ENCODE data around the gene SNAP29.

SNAP29 gene

GRCh38 chr22:20885017-20885556, 26.3 kb downstream of the SNAP29 start:
- H3K36me3 ChIP-seq (ENCODE audit: insufficient read depth, low read length), result peaks cover 57% of the 10 kb centered on the region
- H3K4me2 ChIP-seq (ENCODE audit: low read length), result no peak overlapping the region
- no peaks in the 10 kb centered on the region for H3K4me1 ChIP-seq (ENCODE audit: insufficient read depth, low read length, severe bottlenecking)
- TF ChIP-seq CTCF (IDR thresholded peaks at IDR 0.05; ENCODE audit: low read length) (no peak), EZH2 (IDR thresholded peaks at IDR 0.05; ENCODE audit: borderline replicate concordance, low read length) (no peak)
- H2AFZ ChIP-seq (ENCODE audit: low read length), result no peak overlapping the region
- no peak overlapping the region for H3K9ac ChIP-seq (ENCODE audit: low read length)
- H3K9me3 ChIP-seq (ENCODE audit: low read length), result no peaks in the 10 kb centered on the region
- H3F3A ChIP-seq (ENCODE audit: insufficient read depth, low read length), result no peaks in the 10 kb centered on the region
- no peaks in the 10 kb centered on the region for H3K27me3 ChIP-seq (ENCODE audit: insufficient read depth, low read length)
- H4K20me1 ChIP-seq (ENCODE audit: insufficient read depth, low read length), result no peaks in the 10 kb centered on the region
- no peak overlapping the region for H3K4me3 ChIP-seq (ENCODE audit: low read depth, low read length, poor library complexity, severe bottlenecking)
- no peaks in the 10 kb centered on the region for H3K79me2 ChIP-seq (ENCODE audit: insufficient read depth, low read length)
- no peaks in the 10 kb centered on the region for H3K9me2 ChIP-seq (ENCODE audit: low read depth, low read length)
- H3K27ac ChIP-seq (ENCODE audit: low read depth, low read length, poor library complexity, severe bottlenecking), result no peak overlapping the region

- Histone ChIP-seq H3K27me3 (ENCODE audit: insufficient read depth, low read length) (no peaks in the 10 kb centered on the region), H3K27ac (ENCODE audit: low read depth, low read length, poor library complexity, severe bottlenecking) (no peak overlapping the region), H3K9me2 (ENCODE audit: low read depth, low read length) (no peaks in the 10 kb centered on the region), H3F3A (ENCODE audit: insufficient read depth, low read length) (no peaks in the 10 kb centered on the region), H3K36me3 (ENCODE audit: insufficient read depth, low read length) (peaks cover 56% of the 10 kb centered on the region), H2AFZ (ENCODE audit: low read length) (no peak overlapping the region), H3K4me1 (ENCODE audit: insufficient read depth, low read length, severe bottlenecking) (no peaks in the 10 kb centered on the region), H3K4me2 (ENCODE audit: low read length) (no peak overlapping the region), H3K9me3 (ENCODE audit: low read length) (no peaks in the 10 kb centered on the region), H3K4me3 (ENCODE audit: low read depth, low read length, poor library complexity, severe bottlenecking) (no peak overlapping the region), H3K79me2 (ENCODE audit: insufficient read depth, low read length) (no peaks in the 10 kb centered on the region), H4K20me1 (ENCODE audit: insufficient read depth, low read length) (no peaks in the 10 kb centered on the region), H3K9ac (ENCODE audit: low read length) (no peak overlapping the region)
- no peak for TF ChIP-seq EZH2 (IDR thresholded peaks at IDR 0.05; ENCODE audit: borderline replicate concordance, low read length)
- TF ChIP-seq CTCF (IDR thresholded peaks at IDR 0.05; ENCODE audit: low read length), result peak; percentile 93
Measured at GRCh38 chr22:20885557-20886323, 26.9 kb downstream of the SNAP29 start.

DNA sequence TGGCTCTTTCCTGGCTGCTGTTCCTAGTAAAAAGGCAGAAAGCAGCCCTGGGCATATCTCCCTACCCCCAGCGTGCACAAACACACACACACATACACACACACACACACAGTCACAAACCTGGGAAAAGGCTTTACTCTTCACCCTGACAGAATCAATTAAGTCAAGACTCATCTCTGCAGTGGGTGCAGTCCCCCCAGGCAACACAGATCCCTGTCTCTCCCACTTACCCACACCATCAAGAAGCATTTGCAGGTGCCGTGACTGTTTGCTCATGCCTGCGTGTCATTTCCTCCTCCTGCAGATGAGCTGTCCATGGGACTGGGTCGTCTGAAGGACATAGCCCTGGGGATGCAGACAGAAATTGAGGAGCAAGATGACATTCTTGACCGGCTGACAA, 28.6 kb downstream of the SNAP29 start:
- no peaks in the 10 kb centered on the region for H3K4me1 ChIP-seq (ENCODE audit: insufficient read depth, low read length, severe bottlenecking)
- no peaks in the 10 kb centered on the region for H3K9me2 ChIP-seq (ENCODE audit: low read depth, low read length)
- H3F3A ChIP-seq (ENCODE audit: insufficient read depth, low read length), result no peaks in the 10 kb centered on the region
- peaks cover 55% of the 10 kb centered on the region for H3K36me3 ChIP-seq (ENCODE audit: insufficient read depth, low read length)
- TF ChIP-seq CTCF (IDR thresholded peaks at IDR 0.05; ENCODE audit: low read length) (no peak), EZH2 (IDR thresholded peaks at IDR 0.05; ENCODE audit: borderline replicate concordance, low read length) (no peak)
- H3K79me2 ChIP-seq (ENCODE audit: insufficient read depth, low read length), result no peaks in the 10 kb centered on the region
- no peaks in the 10 kb centered on the region for H3K9me3 ChIP-seq (ENCODE audit: low read length)
- H3K9ac ChIP-seq (ENCODE audit: low read length), result no peak overlapping the region
- no peak overlapping the region for H3K4me3 ChIP-seq (ENCODE audit: low read depth, low read length, poor library complexity, severe bottlenecking)
- H2AFZ ChIP-seq (ENCODE audit: low read length), result no peak overlapping the region
- H3K27ac ChIP-seq (ENCODE audit: low read depth, low read length, poor library complexity, severe bottlenecking), result no peak overlapping the region
- no peaks in the 10 kb centered on the region for H3K27me3 ChIP-seq (ENCODE audit: insufficient read depth, low read length)
- no peaks in the 10 kb centered on the region for H4K20me1 ChIP-seq (ENCODE audit: insufficient read depth, low read length)
- H3K4me2 ChIP-seq (ENCODE audit: low read length), result no peak overlapping the region

Data from OCI-LY1 (cell line).